Measurements from ENCODE around the gene COX19. TPM values are rescaled to one million over a fixed set of nuclear protein-coding genes. Genes with fewer than 3 reads are reported as not detected.

The COX19 gene
- total and polyA plus RNA-seq, 2 donors (not counting 3 experiments of a cell fraction or from before 2014, with no cell fraction given) = 6.8 to 10.6 TPM

DNA sequence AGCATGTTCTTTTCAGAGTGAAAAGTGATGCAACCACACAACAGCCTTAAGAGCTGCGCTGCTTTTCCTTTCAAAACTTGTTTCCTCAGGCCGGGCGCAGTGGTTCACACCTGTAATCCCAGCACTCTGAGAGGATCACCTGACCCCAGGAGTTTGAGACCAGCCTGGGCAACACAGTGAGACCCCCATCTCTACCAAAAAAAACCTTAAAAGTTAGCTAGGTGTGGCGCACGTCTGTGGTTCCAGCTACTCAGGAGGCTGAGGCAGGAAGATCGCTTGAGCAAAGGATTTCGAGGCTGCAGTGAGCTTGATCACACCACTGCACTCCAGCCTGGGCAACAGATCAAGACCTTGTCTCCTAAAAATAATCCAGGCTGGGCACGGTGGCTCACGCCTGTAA is 2.0 kb downstream of the COX19 start:
- FAIRE-seq (no peak), DNase-seq (ENCODE audit: low read depth, low spot score) (no peak)
- H2AFZ ChIP-seq (ENCODE audit: low read depth, low read length) = no peak overlapping the region
- no TSS peak for BruUV-seq (replicated peaks)
- POLR2A ChIA-PET = no interaction called here
- TF ChIP-seq EZH2 (IDR thresholded peaks at IDR 0.05; ENCODE audit: borderline replicate concordance, low read depth, low read length, severe bottlenecking) (no peak), POLR2AphosphoS5 (IDR thresholded peaks at IDR 0.05; ENCODE audit: insufficient read depth, low read depth, low read length) (no peak), MYC (IDR thresholded peaks at IDR 0.05; ENCODE audit: low read depth, low read length) (no peak), FOS (IDR thresholded peaks at IDR 0.05; ENCODE audit: borderline replicate concordance, insufficient read depth, low read length) (no peak), POLR2A (IDR thresholded peaks at IDR 0.05; ENCODE audit: low read depth, low read length) (no peak), JUN (IDR thresholded peaks at IDR 0.05; ENCODE audit: borderline replicate concordance, insufficient read depth, insufficient read length, low read depth) (no peak), GATA2 (IDR thresholded peaks at IDR 0.05; ENCODE audit: insufficient read depth, insufficient read length, low read depth, low read length) (no peak)
- TF ChIP-seq, protein P1, sequence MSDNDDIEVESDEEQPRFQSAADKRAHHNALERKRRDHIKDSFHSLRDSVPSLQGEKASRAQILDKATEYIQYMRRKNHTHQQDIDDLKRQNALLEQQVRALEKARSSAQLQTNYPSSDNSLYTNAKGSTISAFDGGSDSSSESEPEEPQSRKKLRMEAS (IDR thresholded peaks at IDR 0.05; ENCODE audit: insufficient read depth, insufficient read length) = no peak
- TF ChIP-seq, protein P2, sequence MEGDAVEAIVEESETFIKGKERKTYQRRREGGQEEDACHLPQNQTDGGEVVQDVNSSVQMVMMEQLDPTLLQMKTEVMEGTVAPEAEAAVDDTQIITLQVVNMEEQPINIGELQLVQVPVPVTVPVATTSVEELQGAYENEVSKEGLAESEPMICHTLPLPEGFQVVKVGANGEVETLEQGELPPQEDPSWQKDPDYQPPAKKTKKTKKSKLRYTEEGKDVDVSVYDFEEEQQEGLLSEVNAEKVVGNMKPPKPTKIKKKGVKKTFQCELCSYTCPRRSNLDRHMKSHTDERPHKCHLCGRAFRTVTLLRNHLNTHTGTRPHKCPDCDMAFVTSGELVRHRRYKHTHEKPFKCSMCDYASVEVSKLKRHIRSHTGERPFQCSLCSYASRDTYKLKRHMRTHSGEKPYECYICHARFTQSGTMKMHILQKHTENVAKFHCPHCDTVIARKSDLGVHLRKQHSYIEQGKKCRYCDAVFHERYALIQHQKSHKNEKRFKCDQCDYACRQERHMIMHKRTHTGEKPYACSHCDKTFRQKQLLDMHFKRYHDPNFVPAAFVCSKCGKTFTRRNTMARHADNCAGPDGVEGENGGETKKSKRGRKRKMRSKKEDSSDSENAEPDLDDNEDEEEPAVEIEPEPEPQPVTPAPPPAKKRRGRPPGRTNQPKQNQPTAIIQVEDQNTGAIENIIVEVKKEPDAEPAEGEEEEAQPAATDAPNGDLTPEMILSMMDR (IDR thresholded peaks at IDR 0.05; ENCODE audit: extremely low read depth in 1 of 2, insufficient read depth in 1 of 2, low read depth in 1 of 2, low read length in 2 of 2) = no peak
- H3K79me2 ChIP-seq (ENCODE audit: control insufficient read depth, insufficient read depth, low read length) = peaks cover 45% of the 10 kb centered on the region
- intact Hi-C loops (cut with micrococcal nuclease) (no loop called here), dilution Hi-C loops (cut with MboI; ENCODE audit: extremely low pct_ligation_motif_present, low sequenced_read_pairs) (no loop called here)
- no peak overlapping the region for H3K4me2 ChIP-seq (ENCODE audit: insufficient read depth, low read length)
- H3K9ac ChIP-seq (replicated peaks; ENCODE audit: extremely low read depth, insufficient read depth, low read length) = no peak overlapping the region
- H3K9me3 ChIP-seq (replicated peaks; ENCODE audit: control insufficient read depth, insufficient read depth, low read length) = no peaks in the 10 kb centered on the region
- H4K20me1 ChIP-seq (replicated peaks; ENCODE audit: control insufficient read depth, extremely low read depth, insufficient read depth, low read length) = no peaks in the 10 kb centered on the region
- H3K9me1 ChIP-seq (replicated peaks; ENCODE audit: control insufficient read depth, extremely low read depth, insufficient read depth, low read length) = no peaks in the 10 kb centered on the region
- no peak overlapping the region for H3K27ac ChIP-seq (ENCODE audit: insufficient read depth, low read depth, low read length)
- no peaks in the 10 kb centered on the region for H3K27me3 ChIP-seq (ENCODE audit: control insufficient read depth in 2 of 2, insufficient read depth in 2 of 2, low read length in 2 of 2)
- CTCF ChIA-PET = interaction anchor here (1.3 to 1.6 kb wide), 4 partner anchors 16 to 75 kb away, joined by 3 to 4 read pairs (median 4); partner anchors contain the start of gene GPR146
- H3K4me1 ChIP-seq (ENCODE audit: control insufficient read depth, extremely low read depth, insufficient read depth, low read length) = peaks cover 9% of the 10 kb centered on the region
- H3K36me3 ChIP-seq (ENCODE audit: control insufficient read depth in 2 of 2, extremely low read depth in 1 of 2, insufficient read depth in 2 of 2, low read length in 2 of 2) = peaks cover 14 to 19% of the 10 kb centered on the region in 2 experiments
- no peak overlapping the region for H3K4me3 ChIP-seq (replicated peaks in 1 of 3; ENCODE audit: insufficient read depth in 1 of 3, low read depth in 1 of 3, low read length in 3 of 3)
